ENCODE measurements around the gene HOXA13.

HOXA13 gene

GRCh38 chr7:27191833-27192545 lies 7.9 kb downstream of the HOXA13 start:
- DNase-seq: no peak

- no peak for DNase-seq
Measured at GRCh38 chr7:27191161-27191731, 8.6 kb downstream of the HOXA13 start.

GRCh38 chr7:27189997-27190748 lies 9.7 kb downstream of the HOXA13 start:
- peak; percentile 78 for DNase-seq

- DNase-seq: no peak
Measured at GRCh38 chr7:27189295-27189996, 10.4 kb downstream of the HOXA13 start.

GRCh38 chr7:27188386-27189294 lies 11.3 kb downstream of the HOXA13 start:
- no peak for DNase-seq

GRCh38 chr7:27187475-27188385 lies 12.2 kb downstream of the HOXA13 start:
- DNase-seq: peak; percentile 57

GRCh38 chr7:27186668-27187474 lies 13.0 kb downstream of the HOXA13 start:
- DNase-seq: peak; percentile 52

- DNase-seq: peak; percentile 70
Measured at GRCh38 chr7:27185854-27186667, 13.8 kb downstream of the HOXA13 start.

- peak; percentile 94 for DNase-seq
Measured at GRCh38 chr7:27185013-27185853, 14.7 kb downstream of the HOXA13 start, which contains the start of gene HOXA11. Gene HOXA11, minus strand, starts transcription at chr7:27185232. Its CDS starts 88 bp downstream, at chr7:27185144.

GRCh38 chr7:27184337-27185012 lies 15.4 kb downstream of the HOXA13 start:
- peak; percentile 84 for DNase-seq

- DNase-seq: peak; percentile 74
Measured at GRCh38 chr7:27183682-27184336, 16.1 kb downstream of the HOXA13 start.

GRCh38 chr7:27182861-27183681 lies 16.8 kb downstream of the HOXA13 start:
- DNase-seq: peak; percentile 90

- DNase-seq: peak; percentile 64
Measured at GRCh38 chr7:27182285-27182841, 17.5 kb downstream of the HOXA13 start.

GRCh38 chr7:27181795-27182275 lies 18.1 kb downstream of the HOXA13 start:
- no peak for DNase-seq

Measured in NCI-H69 (cell line).